GM08714 (cell line): ENCODE results near the gene DSCAM.
"Not testable (repeated sequence)": the region's sequence is repeated elsewhere in the genome, so short reads cannot be mapped to it uniquely, and the experiment has no call there.

Experiments used
- H3K4me3 ChIP-seq: fragments of 200-500 bp; sonication (Bioruptor generic); 2 replicates; pipeline ENCODE4 v1.5.1; 2014; ENCODE audit warnings: mild to moderate bottlenecking, low read length, inconsistent platforms
- ZNF274 ChIP-seq: IDR thresholded peaks from 2 replicates; pipeline ENCODE4 v1.6.1; 2012; ENCODE audit warnings: mild to moderate bottlenecking, low read depth, low read length

Gene DSCAM

DNA sequence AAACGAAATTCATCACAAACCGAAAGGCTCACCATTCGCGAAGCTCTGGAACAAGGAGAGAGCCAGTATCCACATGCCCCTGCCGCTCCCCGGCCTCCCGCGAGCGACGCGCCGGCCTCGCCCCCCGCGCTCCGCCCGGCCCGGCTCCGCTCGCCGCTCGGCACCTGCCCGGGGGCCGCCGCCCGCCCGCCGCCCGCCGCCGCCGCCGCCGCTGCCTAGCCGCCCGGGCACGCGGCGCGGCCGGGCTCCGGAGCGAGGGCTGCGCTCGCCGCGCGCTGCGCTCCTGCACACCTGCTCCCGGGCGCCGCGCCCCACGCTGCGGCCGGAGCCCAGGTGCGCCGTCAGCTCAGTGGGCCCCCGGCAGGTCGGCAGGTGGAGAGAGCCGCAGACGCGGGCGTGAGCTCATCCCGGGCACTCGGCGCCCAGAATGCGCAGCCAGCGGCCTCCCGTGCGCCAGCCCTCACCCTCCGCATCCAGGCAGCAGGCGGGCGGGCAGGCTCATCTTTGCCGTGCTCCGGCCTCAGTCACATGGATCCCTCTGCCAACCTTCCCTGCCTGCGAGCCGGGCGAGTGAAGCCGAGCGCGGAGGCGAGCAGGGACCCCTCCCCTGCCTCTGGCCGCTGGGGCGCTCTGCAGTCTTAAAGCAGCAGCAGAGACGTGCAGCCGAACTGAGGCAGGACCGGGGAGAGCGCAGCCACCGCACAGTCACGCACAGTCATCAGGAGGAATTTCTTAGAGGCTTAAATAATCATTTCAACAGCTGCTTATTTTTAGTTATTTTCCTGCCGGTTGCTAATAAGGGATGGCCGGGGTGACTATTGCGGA, at the start of gene DSCAM:
Gene DSCAM (minus strand): TSS at position 572 of the 825 bp plus-strand sequence. CDS start 497 bp downstream, at position 75.
- no peak within 1 kb of the TSS for H3K4me3 ChIP-seq
- TF ChIP-seq ZNF274: no peak

GRCh38 chr21:40895697-40896096, 48.7 kb upstream of the DSCAM start:
- H3K4me3 ChIP-seq: not testable (repeated sequence)

- H3K4me3 ChIP-seq: no peak overlapping the region
- TF ChIP-seq ZNF274: no peak
Measured at GRCh38 chr21:40886931-40887330, 40.0 kb upstream of the DSCAM start.

DNA sequence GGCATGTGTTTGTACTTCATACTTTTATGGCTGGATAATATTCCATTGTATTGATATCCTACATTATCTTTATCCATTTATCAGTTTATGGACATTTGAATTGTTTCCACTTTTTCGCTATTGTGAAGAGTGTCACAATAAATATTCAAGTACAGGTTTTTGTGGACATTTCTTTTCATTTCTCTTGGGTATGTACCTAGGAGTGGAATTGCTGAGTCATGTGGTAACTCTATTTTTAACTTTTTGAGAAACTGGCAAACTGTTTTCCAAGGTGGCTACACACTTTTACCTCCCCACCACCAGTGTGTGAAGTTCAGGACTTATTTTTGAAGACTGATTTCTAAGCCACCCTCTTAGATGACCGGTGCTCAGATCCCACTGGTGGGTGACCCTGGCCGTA, 39.0 kb upstream of the DSCAM start:
- TF ChIP-seq ZNF274: no peak
- H3K4me3 ChIP-seq: no peak overlapping the region

GRCh38 chr21:40882192-40882915, 35.4 kb upstream of the DSCAM start:
- TF ChIP-seq ZNF274: no peak
- H3K4me3 ChIP-seq: no peak overlapping the region

DNA sequence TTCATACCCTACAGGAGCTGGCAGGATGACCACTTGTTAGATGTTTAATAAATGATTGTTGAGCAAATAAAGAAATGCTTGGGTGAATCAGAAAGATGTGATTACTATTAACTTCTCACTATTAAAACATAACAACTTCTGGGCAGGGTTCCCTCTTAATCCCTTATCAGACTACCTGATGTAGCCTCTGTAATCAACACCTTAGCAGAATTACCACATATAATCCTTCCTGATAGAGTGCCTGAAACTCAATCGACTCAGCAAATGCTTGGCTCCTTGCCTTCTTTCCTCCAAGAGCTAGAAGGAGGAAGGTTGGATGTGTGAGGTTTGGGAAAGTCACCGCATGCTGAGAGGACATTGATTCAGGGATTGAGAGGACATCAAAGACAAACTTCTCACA, 34.8 kb upstream of the DSCAM start:
- no peak for TF ChIP-seq ZNF274
- H3K4me3 ChIP-seq: no peak overlapping the region

DNA sequence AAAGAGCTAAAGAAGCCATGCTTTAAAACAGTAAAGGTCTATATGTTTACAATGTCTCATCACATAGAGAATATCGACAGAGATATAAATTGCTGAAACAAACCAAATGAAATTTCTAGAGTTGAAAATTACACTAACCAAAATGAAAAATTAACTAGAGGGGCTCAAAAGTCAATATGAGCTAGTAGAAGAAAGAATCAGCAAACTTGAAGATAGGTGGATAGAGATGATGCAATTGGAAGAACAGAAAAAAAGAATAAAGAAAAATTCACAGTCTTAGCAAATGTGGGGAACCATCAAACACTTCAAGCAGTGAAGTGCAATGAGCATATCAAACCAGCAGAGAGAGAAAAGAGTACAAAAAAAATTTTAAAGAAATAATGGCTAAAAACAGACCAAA, 24.1 kb upstream of the DSCAM start:
- no peak for TF ChIP-seq ZNF274
- no peak overlapping the region for H3K4me3 ChIP-seq

DNA sequence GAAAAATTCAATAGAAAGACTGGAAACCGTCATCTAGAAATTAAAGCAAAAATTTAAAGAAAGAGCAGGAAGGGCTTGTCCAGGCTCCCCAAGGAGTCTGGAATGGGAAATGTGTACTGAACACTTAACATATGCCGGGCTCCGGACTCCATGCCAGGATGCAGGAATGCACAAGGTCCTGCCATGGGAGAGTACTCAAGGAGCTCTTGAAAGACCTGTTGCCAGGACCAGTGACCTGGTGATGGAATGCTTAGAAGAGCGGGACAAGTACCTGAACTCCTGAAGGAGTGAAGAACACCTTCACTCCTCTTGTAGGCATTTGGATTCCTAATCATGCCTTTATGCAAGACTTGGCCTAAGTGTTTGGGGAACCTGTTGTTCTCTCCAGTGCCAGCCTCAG, 16.9 kb upstream of the DSCAM start:
- TF ChIP-seq ZNF274: no peak
- H3K4me3 ChIP-seq: no peak overlapping the region

DNA sequence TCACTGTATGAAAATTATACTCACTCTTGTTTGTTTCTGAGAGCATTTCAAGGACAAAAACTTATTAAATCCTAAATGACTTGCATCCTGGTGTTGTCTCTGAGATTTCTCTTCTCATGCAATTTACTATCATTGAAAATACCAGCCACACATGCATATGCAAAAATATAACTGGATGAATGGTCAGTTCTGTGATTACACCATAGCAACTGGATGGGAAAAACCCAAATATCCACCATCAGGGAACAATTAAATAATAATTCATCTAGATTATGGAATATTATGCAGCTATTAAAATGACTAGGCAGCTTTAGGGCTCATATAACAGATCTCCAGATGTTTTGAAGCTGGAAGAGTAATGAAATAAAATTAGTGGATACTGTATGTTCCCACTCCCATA, 11.6 kb upstream of the DSCAM start:
- TF ChIP-seq ZNF274: no peak
- no peak overlapping the region for H3K4me3 ChIP-seq

DNA sequence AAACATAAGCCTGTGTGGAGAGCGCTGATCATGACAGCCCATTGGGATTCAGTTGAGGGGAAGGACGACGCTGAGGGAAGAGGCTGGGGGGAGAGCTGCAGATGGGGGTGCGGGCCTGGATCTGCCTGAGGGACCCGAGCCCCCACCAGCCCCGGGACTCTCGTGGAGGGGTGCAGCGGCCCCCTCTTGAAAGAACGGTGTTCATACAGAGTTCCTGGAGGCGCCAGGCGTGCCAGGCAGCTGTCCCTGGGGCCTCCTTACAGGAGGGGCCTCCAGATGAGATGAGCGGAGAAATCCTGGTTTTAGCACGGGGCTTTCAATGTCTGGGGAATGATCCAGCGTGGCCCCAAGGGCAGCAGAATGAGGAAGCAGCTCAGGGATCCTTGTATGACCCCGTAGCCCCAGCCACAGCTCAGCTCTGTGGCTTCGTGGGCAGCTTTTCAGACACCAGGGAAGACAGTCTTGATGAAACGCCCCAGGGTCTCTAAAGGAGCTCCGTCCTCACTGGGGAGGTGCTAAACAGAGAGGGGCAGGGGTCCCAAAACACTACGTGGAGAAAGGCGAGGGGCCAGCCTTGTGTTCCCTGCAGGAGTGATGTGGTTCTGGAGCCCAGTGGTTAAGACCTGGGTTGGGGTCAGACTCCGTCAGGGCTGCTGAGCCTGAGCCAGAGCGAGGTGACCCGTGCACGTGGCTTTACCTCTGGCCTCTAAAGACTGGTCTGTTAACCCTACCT, 7.2 kb upstream of the DSCAM start:
- no peak for TF ChIP-seq ZNF274

GRCh38 chr21:40852563-40852962, 5.6 kb upstream of the DSCAM start:
- no peak overlapping the region for H3K4me3 ChIP-seq
- no peak for TF ChIP-seq ZNF274

More for the DNA sequence above, 7.2 kb upstream of the DSCAM start:
- no peak overlapping the region for H3K4me3 ChIP-seq

DNA sequence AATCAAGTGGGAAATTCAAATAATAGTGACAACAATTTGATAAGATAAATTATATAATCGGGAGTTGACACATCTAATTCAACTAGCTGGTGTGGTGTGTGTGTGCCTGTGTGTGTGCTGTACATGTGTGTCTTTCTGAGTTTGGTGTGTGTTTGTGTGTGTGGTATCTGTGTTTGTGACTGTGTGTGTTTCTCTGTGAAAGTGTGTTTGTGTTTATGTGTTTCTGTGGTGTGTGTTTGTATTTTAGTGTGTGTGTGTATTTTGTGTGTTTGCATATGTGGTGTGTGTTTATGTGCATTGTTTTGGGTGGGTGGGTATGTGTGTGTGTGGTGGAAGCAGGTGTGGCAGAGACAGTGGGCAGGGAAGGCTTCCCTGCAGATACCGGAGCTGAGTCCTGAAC, 4.8 kb upstream of the DSCAM start:
- TF ChIP-seq ZNF274: no peak
- no peak overlapping the region for H3K4me3 ChIP-seq

- no peak for TF ChIP-seq ZNF274
- no peak overlapping the region for H3K4me3 ChIP-seq
Measured at GRCh38 chr21:40850071-40850470, 3.1 kb upstream of the DSCAM start.

DNA sequence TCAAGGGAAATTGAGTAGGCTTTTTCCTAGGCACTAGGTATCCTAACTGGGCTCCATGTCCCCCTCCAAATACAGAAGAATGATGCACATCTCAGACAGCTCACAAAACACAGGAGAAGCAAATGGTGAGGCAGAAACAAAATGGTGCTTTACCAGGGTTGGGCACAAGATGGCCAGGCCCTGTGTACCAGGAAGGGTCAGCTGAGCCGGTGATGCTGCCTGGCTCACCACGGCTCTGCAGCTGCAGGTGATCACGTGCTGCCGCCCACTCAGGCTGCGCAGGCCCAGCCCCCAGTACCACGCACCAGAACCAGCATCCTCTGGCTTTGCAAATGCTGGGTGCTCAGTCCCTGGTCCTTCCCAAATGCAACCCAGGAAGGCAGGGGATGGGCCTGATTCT, 993 bp upstream of the DSCAM start:
- H3K4me3 ChIP-seq: no peak overlapping the region
- TF ChIP-seq ZNF274: no peak

- no peak overlapping the region for H3K4me3 ChIP-seq
- no peak for TF ChIP-seq ZNF274
Measured at GRCh38 chr21:40846103-40846502, 855 bp downstream of the DSCAM start.
